IPS-11a (cell line): ENCODE data around the gene ELK1.
"Not testable (repeated sequence)": the region's sequence is repeated elsewhere in the genome, so short reads cannot be mapped to it uniquely, and the experiment has no call there.

Experiments used
- H3K4me3 ChIP-seq: one replicate; pipeline ENCODE4 v1.5.1; 2013; ENCODE audit warnings: low read depth, low read length, control low read depth

ELK1 gene, protein sequence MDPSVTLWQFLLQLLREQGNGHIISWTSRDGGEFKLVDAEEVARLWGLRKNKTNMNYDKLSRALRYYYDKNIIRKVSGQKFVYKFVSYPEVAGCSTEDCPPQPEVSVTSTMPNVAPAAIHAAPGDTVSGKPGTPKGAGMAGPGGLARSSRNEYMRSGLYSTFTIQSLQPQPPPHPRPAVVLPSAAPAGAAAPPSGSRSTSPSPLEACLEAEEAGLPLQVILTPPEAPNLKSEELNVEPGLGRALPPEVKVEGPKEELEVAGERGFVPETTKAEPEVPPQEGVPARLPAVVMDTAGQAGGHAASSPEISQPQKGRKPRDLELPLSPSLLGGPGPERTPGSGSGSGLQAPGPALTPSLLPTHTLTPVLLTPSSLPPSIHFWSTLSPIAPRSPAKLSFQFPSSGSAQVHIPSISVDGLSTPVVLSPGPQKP

DNA sequence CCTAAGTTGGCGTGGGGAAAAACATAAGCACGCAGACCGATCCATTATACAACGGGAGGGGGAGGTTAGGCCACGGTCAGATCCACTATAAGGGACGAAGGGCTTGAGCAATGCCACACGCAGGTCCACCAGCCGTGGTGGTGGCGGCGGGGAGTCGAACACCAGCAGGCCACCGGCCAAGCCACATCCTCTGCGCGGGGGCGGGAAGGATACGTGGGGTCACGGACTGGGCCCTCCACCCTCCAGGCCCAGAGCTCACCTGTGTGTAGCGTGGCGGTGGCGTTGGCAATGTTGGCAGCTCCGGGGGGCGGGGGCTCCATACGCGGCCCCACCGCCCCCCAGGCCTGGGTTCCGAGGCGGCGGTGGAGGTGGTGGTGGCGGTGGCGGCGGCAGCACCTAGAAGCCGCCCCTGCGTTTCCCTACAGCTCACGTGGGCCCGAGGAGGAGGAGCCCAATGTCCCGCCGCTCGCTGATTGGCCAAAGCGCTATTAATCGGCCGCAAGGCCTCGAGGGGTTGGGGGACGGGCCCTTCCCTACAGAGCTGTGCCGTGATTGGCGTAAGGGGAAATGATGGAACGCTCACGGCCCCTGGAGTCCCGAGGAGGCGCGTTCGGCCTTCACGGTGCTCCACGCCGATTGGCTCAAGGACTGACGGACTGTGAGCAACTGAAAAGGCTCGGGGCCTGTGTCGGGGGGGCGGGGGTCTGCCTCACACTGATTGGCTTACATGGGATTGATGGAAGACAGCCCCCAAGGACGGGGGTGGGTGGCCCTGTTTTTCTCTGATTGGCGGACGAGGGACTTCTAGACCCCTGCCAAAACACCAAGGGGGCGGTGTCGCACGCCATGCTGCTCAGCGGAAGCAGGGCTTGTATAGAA, at the start of gene ELK1:
ELK1 (minus strand) TSS at position 400 of the 879 bp plus-strand sequence. CDS start 9,122 bp downstream, outside the sequence.
- H3K4me3 ChIP-seq = peak within 1 kb of the TSS; percentile 76

- no peak overlapping the region for H3K4me3 ChIP-seq
Measured at GRCh38 chrX:47697181-47697580, 46.8 kb upstream of the ELK1 start.

GRCh38 chrX:47690175-47690574, 39.8 kb upstream of the ELK1 start:
- H3K4me3 ChIP-seq = no peak overlapping the region

- no peak overlapping the region for H3K4me3 ChIP-seq
Measured at GRCh38 chrX:47687263-47687662, 36.9 kb upstream of the ELK1 start.

DNA sequence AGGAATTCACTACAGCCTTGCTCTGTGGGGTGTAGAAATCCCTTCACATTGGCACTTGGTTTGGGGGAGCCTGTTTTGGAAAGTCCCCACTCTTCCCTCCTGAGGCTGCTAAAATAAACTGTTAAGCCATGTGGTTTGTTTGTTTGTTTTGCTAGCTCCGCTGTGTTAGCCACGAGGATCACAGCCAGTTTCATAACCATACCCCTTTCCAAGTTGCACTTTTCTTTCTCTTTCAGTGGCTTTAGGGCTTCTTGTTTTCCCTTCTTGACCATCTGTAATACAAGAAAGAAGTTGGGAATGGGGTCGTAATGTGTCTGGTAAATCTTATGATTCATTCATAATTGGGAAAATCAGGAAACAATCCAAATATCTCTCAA, 33.5 kb upstream of the ELK1 start:
- H3K4me3 ChIP-seq = no peak overlapping the region

DNA sequence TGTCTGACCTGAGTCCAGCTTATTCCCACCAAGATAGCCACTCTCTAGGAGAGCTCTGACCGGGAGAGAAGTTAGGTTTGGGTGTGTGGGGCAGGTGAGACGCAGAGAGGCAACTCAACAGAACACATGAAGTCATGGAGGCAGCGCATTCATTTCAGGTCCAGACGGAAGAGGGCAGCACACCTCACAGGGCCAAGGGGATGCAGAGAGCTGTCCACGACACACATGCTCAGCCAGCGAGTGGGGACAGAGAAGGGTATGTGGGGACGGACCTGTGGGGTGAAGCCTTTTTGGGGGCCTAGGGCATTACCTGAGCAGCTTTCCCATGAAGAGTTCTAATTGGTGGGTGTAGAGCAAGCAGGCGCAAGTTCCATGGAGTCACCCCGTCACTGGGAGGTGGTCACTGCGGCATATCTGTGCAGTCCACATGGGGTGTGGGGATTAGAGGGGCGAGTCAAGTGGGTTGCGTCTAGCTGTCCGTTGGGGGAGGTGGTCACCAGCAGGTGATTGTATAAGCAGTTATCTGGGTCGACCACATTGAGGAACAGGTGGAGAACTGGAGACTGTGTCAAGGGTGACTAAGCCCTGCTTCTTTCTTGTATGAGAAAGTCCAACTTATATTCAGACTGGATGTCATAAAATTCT, 32.9 kb upstream of the ELK1 start:
- no peak overlapping the region for H3K4me3 ChIP-seq

DNA sequence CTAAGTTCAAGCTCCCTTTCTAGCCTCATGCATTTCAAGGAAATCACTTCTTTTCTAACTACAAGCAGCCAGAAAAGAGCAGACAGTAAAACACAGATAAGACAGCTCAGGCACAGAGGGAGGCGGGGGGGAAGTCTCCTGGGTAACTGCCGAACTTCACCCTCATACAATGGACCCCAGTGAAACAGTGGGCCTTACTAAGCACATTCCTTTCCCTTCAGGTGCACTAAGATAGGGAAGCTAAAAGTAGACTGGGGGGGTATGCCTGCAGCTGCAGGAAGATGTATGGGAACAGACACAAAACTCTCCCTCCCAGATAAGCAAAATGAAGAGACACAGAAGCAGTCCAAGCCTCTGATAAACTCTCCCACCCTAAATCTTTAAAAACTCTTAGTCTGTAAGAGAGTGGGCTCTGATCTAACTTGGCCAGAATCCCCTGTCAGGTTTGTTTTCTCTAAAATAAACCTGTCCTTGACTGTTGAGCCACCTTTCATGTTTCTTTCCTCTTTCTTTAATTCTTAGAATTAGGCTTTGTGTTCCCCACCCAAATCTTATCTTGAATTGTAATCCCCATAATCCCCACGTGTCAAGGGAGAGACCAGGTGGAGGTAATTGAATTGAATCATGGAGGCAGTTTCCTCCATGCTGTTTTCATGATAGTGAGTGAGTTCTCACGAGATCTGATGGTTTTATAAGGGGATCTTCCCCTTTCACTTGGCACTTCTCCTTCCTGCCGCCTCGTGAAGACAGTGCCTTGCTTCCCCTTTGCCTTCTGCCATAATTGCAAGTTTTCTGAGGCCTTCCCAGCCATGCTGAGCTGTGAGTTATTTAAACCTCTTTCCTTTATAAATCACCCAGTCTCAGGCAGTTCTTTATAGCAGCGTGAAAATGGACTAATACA, 25.8 kb upstream of the ELK1 start:
- H3K4me3 ChIP-seq = not testable (repeated sequence)

DNA sequence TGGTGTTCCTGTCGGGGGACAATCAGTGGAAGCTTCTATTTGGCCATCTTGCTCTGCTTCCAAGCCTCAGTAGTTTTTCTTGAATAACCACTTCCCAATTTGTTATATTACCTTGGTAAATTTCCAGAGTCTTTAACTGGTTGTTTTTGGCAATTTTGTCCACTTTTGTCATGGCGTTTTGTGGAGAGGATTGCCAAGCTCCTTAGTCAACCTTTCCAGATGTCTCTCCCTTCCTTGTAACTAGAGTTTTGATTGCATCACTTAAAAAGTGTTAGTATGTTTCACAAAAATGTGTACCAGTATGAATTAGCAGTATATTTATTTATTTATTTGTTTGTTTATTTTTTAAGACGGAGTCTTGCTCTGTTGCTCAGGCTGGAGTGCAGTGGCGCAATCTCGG, 24.4 kb upstream of the ELK1 start:
- H3K4me3 ChIP-seq = no peak overlapping the region

- H3K4me3 ChIP-seq = not testable (repeated sequence)
Measured at GRCh38 chrX:47665797-47666196, 15.4 kb upstream of the ELK1 start.

DNA sequence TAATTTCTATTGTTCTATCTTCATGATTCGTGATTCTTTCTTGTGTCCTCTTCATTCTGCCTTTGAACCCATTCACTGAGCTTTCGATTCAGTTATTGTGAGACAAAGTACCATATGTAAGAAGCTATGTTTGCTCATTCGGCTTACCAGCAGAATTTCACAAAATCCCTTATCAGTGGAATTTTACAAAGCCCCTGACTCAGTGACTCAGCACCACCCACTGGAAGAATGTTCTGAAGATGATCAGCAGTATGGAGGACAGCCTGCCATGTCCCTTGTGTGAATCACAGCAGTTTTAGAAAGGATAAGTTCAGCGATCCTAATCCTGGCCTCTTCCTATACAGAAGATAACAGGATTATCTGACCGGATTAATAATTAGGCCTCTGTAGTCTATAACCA, 14.4 kb upstream of the ELK1 start:
- H3K4me3 ChIP-seq = no peak overlapping the region

DNA sequence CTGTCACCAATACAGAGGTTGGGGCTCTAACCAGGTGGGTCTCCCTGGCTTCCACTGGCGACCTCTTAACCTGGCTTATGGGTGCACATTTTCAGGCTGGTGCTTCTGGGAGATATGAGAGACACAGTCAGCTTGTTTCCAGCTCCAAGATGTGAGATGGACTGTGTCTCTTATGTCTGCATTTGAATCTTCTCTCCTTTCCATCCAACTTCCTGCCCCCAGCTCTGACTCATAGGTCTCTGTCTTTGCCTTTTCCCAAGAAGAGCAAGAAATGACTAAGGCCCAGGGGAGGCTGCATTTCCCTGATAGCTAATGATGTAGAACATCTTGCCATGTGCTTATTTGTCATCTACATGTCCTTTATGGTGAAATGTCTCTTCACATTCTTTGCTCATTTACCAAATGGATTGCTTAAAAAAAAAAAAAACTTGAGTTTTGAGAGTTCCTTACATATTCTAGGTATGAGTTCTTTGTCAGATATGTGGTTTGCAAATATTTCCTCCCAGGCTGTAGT, 11.8 kb upstream of the ELK1 start:
- no peak overlapping the region for H3K4me3 ChIP-seq

DNA sequence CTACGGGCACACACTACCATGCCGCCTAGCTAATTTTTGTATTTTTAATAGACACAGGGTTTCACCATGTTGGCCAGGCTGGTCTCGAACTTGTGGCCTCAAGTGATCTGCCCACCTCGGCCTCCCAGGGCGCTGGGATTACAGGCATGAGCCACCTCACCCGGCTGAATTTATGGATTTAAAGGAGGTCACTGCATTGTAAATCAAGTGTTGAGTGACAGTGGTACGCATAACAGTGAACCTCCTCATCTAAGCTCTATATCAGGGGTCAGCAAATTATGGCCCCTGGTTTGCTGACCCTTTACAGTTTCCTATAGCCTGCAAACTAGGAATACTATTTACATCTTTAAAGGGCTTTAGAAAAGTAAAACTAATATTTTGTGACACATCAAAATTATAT, 11.2 kb upstream of the ELK1 start:
- no peak overlapping the region for H3K4me3 ChIP-seq

DNA sequence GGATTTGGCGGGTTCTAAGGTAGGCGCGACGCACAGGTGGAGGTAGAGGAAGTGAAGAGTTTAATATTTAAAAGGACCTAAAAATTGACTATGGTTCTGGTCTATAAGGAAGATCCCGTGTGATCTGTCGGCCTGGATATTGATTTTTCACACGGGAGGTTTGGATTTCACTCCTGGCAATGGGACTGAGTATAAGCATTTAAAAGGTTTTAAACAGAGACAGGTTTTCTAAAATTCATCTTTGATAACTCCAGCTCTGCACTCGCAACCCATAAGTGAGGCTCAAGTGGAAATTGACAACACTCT, 9.0 kb upstream of the ELK1 start:
- no peak overlapping the region for H3K4me3 ChIP-seq

DNA sequence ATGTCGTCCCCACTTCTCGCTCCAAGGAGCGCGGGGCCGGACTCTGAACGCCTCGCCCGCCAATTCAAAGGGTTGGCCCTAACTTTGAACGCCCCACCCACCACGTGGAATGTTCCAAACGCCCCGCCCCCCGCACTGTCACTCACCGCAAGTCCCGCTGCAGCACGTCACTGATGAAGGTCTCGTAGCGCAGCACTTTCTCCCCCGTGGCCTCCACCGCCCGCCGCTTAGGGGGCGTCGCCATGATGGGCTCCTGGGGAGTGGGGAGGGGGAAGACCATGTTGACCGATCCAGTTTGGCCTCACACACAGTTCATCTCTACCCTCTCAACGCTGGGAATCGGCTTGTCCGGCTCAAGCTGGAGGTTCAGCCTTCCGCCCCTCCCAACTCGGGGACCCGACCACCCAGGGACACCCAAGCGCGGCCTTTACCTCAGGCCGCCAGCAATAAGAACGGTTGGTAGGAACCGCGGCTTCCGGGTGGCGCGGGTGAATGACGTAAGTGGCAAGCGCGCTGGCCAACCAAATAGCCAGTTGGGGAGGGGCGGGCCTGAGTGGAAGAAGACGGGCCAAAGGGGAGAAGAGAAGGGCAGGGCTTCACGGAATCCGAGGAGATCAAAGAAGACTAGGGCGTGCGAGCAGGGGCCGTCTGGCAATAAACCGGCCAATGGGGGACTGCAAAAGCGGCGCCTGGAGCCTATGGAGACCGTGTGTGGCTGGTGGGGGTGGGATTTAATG, 8.5 kb upstream of the ELK1 start, which contains the start of gene UXT:
UXT (minus strand) TSS at position 497 of the 737 bp plus-strand sequence; CDS start at position 244, 253 bp downstream.
- peak within 1 kb of the TSS; percentile 72 for H3K4me3 ChIP-seq

DNA sequence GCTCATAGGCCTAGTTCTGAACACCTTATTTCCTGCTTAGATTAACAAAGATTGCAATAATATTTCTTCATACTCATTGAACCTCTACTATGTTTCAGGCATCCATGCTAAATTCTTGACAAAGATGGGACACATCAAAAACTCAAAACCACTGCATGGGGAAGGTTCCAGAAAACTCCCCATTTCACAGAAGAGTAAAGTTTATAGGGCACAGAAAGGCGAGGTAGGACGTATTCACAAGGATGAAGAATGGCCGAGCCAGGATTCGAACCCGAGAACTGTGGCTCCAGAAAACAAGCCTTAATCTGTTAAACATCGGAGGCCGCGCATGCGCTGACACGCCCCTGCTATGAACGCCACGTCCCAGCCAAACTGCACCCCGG, 7.9 kb upstream of the ELK1 start:
- peak overlapping the region; percentile 50 for H3K4me3 ChIP-seq

DNA sequence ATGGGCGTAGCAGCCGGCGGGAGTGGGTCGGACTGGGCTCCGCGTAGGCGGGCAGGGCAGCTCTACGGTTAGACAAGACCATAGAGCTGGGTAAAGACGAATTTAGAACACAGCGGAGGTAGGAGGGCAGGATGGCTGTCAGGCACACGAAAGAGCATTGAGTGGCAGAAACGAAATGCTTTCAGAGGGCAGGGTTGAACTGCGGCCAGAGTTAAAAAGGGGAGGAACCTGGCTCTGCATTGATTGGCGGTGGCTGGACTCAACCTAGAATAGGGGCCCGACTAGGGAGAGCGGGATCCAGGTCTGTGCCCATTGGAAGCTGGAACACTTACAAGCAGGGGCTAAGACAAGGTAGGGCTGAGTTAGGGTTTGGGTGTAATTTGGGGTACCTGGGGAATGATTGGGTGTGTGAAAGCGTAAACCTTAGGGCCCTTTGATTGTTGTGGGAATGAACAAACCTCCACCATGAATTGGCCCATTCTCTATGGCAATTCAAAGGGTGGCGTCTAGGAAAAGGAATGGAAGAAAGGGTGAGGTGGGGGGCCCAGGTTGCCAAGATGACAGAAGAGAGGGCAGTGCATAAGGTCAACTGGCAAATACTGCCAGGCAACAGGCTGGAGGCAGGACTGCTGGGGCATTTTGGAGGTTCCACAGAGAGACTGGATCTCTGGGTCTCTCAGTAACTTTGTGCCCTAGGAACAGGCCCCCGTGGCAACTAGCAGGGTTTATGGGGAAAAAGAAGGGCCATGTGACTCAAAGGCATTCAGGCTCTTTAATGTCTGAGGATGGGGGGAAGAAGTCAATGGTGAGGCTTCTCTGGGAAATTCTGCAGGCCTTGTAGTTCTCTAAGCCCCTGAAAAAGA, 911 bp upstream of the ELK1 start:
- H3K4me3 ChIP-seq = peak overlapping the region; percentile 39

GRCh38 chrX:47649781-47650163, 591 bp downstream of the ELK1 start:
- peak overlapping the region; percentile 76 for H3K4me3 ChIP-seq

DNA sequence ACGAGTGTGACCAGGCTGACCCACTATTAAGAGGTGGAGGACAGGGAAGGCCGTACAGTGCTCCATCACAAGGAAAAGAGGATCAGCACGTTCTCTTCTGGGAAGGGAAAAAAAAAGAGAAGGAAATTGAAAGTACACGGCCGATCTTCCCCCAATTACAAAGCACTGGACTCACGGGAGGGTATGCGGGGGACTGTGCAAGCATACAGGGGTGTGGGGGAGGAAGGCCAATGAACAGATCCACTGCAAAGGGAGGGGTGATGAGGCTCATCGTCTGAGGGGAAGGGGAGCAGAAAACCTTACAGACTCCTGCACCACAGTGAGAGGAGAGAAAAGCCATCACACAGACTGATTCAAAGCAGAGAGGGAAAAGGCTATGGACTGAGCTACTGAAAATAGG, 1.1 kb downstream of the ELK1 start:
- peak overlapping the region; percentile 76 for H3K4me3 ChIP-seq

DNA sequence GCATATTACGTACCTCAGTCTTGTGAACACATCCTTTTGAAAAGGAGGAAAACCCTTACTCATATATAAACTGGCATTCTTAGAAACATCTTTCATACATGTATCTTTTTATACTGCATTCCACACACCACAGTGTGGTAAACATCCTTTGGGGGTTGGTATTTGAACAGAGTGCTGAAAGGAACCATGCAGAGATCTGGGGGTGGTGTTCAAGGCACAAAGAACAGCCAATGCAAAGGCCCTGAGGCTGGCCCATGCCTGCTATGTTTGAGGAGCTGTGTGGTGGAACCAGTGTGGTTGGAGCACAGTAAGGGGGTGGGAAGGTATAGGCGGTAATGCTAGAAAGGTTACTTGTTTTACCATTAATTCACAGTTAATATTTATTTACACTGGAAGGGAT, 2.0 kb downstream of the ELK1 start:
- H3K4me3 ChIP-seq = no peak overlapping the region
